ENCODE data around the gene ZEB2.

DNA sequence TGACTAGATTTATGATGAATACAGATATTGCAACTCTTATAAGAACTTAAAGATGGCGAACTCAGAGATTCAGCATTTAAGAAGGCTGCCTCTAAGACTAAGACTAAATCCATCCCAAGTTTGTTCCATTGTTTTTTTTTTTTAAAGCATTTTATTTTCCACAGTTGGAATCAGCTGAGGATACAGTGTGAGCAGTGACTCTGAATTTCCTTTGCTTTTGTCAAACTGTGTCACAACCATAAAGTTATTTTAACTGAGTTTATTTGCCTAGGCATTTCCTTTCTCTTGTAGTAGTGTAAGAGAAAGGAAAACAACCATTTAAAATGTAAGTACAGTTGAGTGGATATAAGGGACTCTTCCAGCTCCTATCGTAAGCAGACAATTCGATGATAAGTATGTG, 63.9 kb downstream of the ZEB2 start:
- TF ChIP-seq, protein P1, sequence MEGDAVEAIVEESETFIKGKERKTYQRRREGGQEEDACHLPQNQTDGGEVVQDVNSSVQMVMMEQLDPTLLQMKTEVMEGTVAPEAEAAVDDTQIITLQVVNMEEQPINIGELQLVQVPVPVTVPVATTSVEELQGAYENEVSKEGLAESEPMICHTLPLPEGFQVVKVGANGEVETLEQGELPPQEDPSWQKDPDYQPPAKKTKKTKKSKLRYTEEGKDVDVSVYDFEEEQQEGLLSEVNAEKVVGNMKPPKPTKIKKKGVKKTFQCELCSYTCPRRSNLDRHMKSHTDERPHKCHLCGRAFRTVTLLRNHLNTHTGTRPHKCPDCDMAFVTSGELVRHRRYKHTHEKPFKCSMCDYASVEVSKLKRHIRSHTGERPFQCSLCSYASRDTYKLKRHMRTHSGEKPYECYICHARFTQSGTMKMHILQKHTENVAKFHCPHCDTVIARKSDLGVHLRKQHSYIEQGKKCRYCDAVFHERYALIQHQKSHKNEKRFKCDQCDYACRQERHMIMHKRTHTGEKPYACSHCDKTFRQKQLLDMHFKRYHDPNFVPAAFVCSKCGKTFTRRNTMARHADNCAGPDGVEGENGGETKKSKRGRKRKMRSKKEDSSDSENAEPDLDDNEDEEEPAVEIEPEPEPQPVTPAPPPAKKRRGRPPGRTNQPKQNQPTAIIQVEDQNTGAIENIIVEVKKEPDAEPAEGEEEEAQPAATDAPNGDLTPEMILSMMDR (conservative IDR thresholded peaks at IDR 0.05; ENCODE audit: low read length), result no peak
- TF ChIP-seq EZH2phosphoT487 (IDR thresholded peaks at IDR 0.05; ENCODE audit: borderline replicate concordance, low read depth, low read length), result no peak

All from OCI-LY7 (cell line).